ENCODE results near the gene ARHGEF19.
"Not testable (repeated sequence)": the region's sequence is repeated elsewhere in the genome, so short reads cannot be mapped to it uniquely, and the experiment has no call there.

Gene ARHGEF19

DNA sequence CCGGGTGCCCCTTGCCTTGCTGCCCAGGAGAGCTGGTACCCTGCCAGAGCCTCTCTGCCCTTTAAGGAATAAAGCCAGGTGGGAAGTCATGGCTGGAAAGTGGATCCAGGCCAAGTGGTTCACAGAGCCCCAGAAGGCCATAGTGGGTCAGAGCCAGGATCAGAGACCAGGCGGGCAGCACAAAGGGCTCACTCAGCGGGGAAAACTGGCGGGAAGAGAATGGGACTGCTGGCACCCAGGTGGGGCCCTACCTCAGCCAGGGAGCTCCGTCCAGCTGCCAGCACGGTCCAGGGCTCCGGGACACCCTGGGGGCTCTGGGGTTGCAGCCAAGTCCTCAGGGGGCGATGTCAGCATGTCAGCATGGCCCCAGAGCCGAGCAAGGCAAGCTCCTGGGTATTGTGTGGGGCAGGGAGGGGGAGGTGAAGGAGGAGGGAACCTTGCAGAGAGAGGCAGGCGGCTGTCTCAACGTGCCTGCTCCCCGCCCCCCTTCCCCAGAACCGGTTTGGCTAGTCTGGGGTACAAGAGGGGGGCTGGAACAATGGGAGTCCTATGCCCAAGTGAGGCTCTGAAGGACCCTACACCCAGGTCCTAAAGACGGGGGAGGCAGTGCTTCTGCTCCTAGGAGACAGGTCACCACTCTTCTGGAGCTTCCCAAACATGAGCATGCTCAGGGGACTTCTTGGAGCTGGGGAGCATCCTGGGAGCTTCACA, at the start of gene ARHGEF19:
ARHGEF19 (minus strand) TSS at position 402 of the 711 bp plus-strand sequence. CDS start 3,598 bp downstream, outside the sequence.
- DNase-seq (ENCODE audit: low read depth) = no peak

DNA sequence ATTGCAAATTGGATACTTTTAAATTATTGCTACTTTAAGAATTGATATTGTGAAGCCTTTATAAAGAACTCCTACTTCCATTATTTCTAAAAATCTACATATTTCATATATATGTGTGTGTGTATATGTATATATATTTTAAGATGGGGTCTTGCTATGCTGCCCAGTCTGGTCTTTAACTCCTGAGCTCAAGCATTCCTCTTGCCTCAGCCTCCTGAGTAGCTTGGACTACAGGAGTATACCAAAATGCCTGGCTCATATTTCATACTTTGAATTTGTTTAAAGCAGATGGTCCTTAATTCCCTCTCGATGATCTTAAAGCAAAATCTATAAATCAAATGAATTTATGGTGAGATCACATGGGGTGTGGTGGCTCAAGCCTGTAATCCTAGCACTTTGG, 49.6 kb upstream of the ARHGEF19 start:
- DNase-seq (ENCODE audit: low read depth) = no peak

- no peak for DNase-seq (ENCODE audit: low read depth)
Observed at GRCh38 chr1:16260814-16261213, 48.4 kb upstream of the ARHGEF19 start.

GRCh38 chr1:16258591-16259135, 46.2 kb upstream of the ARHGEF19 start:
- no peak for DNase-seq (ENCODE audit: low read depth)

GRCh38 chr1:16257968-16258367, 45.5 kb upstream of the ARHGEF19 start:
- DNase-seq (ENCODE audit: low read depth) = no peak

- DNase-seq (ENCODE audit: low read depth) = not testable (repeated sequence)
Observed at GRCh38 chr1:16257556-16257955, 45.1 kb upstream of the ARHGEF19 start.

- DNase-seq (ENCODE audit: low read depth) = no peak
Observed at GRCh38 chr1:16256478-16256877, 44.0 kb upstream of the ARHGEF19 start.

DNA sequence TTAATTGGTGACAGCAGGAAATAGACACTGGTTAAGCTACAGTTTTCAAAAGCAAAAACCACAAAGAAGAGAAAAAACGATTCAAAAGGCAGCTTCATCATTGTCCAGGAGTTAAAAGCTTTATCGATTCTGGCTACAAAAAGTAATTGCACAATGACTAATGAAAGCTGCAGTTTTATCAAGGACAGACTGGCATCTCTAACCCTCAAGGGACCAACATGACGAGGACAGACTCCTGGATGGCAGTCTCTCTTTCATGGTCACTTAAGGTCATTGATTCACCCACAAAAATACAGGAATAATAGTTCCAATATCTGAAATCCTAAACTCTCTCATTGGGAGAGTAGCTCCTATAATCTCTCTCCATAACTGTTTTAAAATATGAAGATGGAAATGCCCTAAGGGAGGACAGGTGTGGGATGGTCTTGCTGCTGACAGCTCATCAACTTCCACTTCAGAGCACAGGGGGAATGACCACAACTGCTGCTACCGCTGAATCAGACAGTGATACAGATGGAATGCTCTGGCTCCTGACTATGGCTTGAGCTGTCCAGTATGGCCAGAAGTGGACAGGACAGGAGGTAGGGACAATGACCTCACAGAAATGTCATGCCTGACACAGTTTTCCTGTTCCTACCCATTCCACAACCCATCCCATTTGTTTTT, 41.9 kb upstream of the ARHGEF19 start:
- DNase-seq (ENCODE audit: low read depth) = no peak

- no peak for DNase-seq (ENCODE audit: low read depth)
Observed at GRCh38 chr1:16253332-16253922, 41.0 kb upstream of the ARHGEF19 start.

DNA sequence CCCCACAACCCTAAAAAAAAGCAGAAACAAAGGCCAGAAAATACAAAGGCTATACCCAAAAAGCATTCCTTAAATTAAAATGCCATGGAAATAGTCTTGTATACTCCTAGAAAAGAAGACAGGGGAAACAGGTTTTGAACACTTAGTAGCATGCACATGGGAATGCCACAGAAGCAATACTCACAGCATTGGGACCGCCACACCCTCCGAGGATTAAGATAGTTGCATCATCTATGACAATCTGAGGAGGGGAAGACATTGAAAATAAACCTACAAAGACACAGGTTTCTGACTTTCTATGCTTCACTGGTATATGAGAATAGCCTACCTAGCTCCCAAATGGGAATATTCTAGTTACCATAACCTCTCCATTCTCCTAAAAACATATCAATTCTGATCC, 40.5 kb upstream of the ARHGEF19 start:
- DNase-seq (ENCODE audit: low read depth) = no peak

GRCh38 chr1:16251381-16251780, 38.9 kb upstream of the ARHGEF19 start:
- no peak for DNase-seq (ENCODE audit: low read depth)

DNA sequence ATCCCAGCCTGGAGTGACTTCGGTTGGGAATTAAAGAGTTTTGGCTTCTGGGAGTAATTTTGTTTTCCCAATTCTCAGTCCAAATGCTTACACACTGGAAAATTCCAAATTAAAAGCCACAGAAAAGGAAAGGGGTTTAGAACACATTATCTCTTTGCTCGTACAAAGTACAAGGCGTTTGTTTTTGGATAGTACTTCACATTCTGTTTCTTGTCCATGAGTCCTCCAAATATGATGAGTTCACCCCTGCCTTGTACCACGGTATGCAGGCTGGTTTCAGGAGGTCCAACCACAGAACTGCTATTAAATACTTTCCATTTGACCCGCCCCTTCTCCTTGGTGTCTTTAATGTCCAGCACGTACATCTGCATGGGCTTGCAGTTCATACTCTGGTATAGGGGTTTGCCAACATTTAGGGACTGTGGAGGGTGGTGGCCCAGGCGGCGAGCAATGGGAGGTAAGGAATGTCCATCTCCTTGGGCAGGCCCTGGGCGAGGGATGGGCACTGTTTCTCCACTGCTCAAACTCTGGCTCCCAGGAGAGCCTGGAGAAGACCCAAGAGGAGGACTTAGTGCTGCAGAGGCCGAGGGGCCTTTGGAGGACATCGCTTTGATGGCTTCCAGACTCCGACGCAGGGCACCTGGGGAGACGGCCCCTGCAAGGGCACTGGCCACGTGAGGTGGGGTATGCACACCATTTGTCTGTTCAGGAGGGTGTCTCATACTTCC, 38.2 kb upstream of the ARHGEF19 start:
- DNase-seq (ENCODE audit: low read depth) = no peak

- DNase-seq (ENCODE audit: low read depth) = no peak
Observed at GRCh38 chr1:16249596-16250241, 37.3 kb upstream of the ARHGEF19 start.

DNA sequence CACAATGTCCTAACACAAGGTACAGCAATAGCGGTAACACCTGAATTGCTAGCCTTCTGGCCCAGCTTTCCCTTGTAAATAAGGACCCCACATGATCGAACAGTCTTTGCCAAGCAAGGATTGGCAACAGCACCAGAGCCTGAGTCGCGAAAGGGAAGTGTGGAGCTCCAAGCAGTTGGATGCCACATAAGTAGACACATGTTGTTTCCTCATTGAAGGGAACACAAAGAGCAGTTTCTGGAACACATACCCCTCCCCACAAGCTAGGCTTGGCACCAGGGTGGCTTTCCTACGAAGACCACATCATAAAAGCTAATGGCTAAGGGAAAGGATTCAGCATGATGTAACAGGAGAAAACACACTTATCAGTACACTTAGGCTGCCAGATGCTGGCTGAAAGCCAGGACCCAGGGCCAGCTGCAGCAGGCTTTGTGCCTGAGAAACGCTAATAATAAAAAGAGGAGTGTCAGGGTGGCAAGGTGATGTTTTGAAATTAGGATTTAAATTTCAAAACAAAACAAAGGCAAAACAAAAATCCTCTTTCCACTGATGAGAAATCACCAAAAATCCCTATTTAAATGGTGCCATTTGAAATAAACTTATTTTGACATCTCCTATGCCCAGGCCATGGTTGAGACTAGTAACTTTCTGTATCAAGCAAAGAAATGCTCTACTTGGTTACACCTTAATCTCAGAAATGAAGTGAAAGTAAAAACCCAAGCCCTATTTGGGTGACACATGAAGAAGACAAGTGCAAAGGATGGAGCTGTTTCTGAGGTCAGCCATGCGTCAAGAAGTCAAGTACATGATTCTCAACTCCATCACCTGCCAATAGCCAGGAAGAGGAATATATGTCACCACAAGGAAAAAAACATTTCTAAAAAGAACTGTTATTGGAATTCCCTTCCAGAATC, 36.4 kb upstream of the ARHGEF19 start:
- no peak for DNase-seq (ENCODE audit: low read depth)

DNA sequence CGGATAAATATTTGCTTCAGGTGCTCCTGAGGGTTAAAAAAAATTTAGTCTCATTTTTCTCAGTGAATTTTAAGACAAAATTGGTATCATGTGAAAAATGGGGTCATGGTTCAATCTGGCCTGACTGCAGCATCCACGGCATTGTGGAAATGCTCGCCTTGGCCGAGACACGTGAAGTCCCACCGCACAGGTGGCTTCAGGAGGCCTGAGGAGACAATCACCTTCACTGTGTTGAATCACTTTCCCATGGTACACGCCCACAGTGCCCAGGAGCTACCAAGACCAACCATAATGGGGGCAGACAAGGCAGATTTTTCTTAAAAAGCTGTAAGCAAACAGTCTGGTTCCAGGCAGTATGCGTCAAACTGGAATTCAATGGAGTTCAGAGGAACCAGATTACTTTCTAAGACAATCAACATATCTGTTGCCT, 35.6 kb upstream of the ARHGEF19 start:
- no peak for DNase-seq (ENCODE audit: low read depth)

DNA sequence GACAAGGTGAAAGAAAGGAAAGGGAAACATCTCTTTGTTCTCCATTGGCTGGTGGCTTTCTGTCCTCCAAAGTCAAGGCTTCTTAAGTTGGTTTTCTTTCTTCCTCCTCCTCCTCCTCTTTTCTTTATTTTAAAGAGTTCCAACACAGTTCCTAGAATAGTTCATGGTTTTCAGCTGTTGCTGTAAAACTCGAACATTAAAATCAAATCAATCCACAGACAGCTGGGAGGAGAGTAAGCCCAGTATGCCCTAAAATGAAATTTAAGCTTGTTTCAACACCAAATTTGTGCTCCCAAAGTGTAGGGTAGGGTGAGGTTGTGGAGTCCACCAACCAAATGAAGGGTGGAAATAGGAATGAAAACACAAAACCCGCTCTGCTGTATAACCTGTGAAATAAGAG, 35.0 kb upstream of the ARHGEF19 start:
- DNase-seq (ENCODE audit: low read depth) = no peak

- no peak for DNase-seq (ENCODE audit: low read depth)
Observed at GRCh38 chr1:16246961-16247360, 34.5 kb upstream of the ARHGEF19 start.

DNA sequence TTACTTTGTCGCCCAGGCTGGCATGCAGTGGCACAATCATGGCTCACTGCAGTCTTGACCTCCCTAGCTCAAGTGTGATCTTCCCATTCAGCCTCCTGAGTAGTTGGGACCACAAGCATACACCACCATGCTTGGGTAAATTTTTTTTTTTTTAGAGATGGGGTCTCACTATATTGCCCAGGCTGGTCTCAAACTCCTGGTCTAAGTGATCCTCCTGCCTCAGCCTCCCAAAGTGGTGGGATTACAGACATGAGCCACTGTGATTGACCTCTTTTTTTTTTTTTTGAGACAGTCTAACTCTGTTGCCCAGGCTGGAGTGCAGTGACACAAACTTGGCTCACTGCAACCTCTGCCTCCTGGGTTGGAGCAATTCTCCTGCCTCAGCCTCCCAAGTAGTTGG, 33.8 kb upstream of the ARHGEF19 start:
- DNase-seq (ENCODE audit: low read depth) = not testable (repeated sequence)

GRCh38 chr1:16245476-16246196, 33.2 kb upstream of the ARHGEF19 start:
- DNase-seq (ENCODE audit: low read depth) = no peak

Measured in stimulated activated CD8-positive, alpha-beta memory T cell treated with anti-CD3 and anti-CD28 coated beads, Interleukin-12 subunit alpha, Interleukin-12 subunit beta, amount 100 ng/mL, for 1 hour (primary cell).